Psoas muscle (tissue), 8 donors: ENCODE results near the gene GGACT. TPM values are rescaled to one million over a fixed set of nuclear protein-coding genes. Genes with fewer than 3 reads are reported as not detected.

Experiments used
- ATAC-seq, 4 donors: fragments of 200-7000 bp; cut with Tn5 transposase; one replicate each; pipeline ENCODE4 v1.9.1; 2020; ENCODE audit warnings: moderate library complexity in 3 of 4, mild to moderate bottlenecking in 2 of 4
- DNase-seq, 2 donors: peaks; one replicate each; pipeline ENCODE4 v3.0.0-alpha.2; 2020
- H3K27ac ChIP-seq: fragments of 200-600 bp; one replicate; pipeline ENCODE4 v1.8.0; 2022
- H3K27me3 ChIP-seq, 3 donors: fragments of 200-600 bp in 1 of 3; one replicate each; pipeline versions ENCODE4 v1.6.1 to v1.8.0; 2013 to 2022; ENCODE audit warnings: low read length in 2 of 3, mild to moderate bottlenecking in 2 of 3, moderate library complexity in 1 of 3; ENCODE audit not compliant: insufficient read depth in 3 of 3
- H3K36me3 ChIP-seq, 2 donors: fragments of 200-600 bp in 1 of 2; one replicate each; pipeline versions ENCODE4 v1.6.1 to v1.8.0; 2013 to 2022; ENCODE audit warnings: low read depth in 1 of 2, mild to moderate bottlenecking in 1 of 2, moderate library complexity in 1 of 2; ENCODE audit not compliant: insufficient read depth in 1 of 2
- H3K4me1 ChIP-seq: fragments of 200-600 bp; one replicate; pipeline ENCODE4 v1.8.0; 2022
- H3K4me3 ChIP-seq: fragments of 200-600 bp; one replicate; pipeline ENCODE4 v1.8.0; 2022; ENCODE audit warnings: mild to moderate bottlenecking
- H3K9me3 ChIP-seq: fragments of 200-600 bp; one replicate; pipeline ENCODE4 v1.8.0; 2022
- CTCF ChIP-seq: fragments of 200-600 bp; IDR thresholded peaks from one replicate; pipeline ENCODE4 v1.8.0; 2022; ENCODE audit warnings: antibody characterized with exemption
- WGBS, 3 donors: extraction: QIAGEN DNeasy Blood & Tissue Kit; methylation state at CpG; one replicate each; pipeline versions ENCODE4 v1.1.6 to v1.1.7; 2013; 5-methylcytosine and 5-hydroxymethylcytosine counted together
- intact Hi-C, 2 donors: fragments of 100-400 bp; cut with DNase I; formaldehyde crosslinking; loops; one replicate each; pipeline versions ENCODE4 v1.11.0 to v1.14.2; 2022
- polyA plus RNA-seq, 3 donors: library from polyadenylated mRNA; stranded (reverse); fragments of 200-250 nt; gene quantifications; one replicate each; pipeline ENCODE4 v1.2.3, GENCODE V29; 2013
- total RNA-seq, 4 donors: library from RNA; stranded (reverse); fragmentation: NEBNext Ultra II Directional in 2 of 4; extraction: Animal tissue kit (Norgen Biotek cat#: 25700) in 2 of 4; gene quantifications; one replicate each; pipeline versions ENCODE4 v1.2.1 to v1.2.4, GENCODE V29; 2021 to 2023
- donor health status: healthy with polysubstance abuse.
- donor health status: DM: no; HTN: no; CAD: no; lungs with moderate emphysema.
- donor health status: Bipolar disorder and iron deficiency.
- donor health status: healthy.
- donor health status: DM: yes; HTN: yes; CAD: no.
- donor health status: DM: no; HTN: no; CAD: no.
- donor health status: DM: no; HTN: no; CAD: no.
- donor health status: DM: yes; HTN: yes; CAD: no.

GGACT gene
- total and polyA plus RNA-seq, 7 donors, result 0.44 to 4.4 (median 1.6) TPM

DNA sequence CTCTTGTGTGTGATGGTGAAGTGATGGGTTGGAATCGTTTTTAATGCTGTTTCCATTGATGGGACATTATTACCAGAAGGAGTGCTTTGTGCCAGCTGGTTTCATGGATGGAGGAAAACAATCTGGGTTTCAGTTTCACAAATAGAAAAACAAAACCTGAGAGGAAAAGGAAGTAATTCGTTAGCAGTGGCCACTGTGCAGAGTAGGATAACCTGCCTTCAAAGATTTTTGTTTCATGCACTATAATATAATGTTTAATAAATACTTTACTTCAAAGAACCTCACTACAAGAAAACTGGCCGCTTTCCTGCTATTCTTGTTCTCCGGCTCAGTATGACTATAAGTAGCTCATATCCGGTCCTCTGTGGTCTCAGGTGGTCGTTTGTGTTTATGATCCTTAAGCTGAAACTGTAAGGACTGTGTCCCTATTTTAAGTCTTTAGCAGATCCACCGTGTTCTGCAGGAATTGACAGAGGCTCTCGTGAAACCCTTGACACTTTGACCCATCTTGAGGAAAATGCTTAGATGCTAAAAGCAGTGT is 104.7 kb downstream of the GGACT start:
- intact Hi-C loops, result no loop called here
- H3K4me3 ChIP-seq, result no peak overlapping the region
- WGBS, 3 donors, result 37 to 49% (median 46%) methylated on average over 8 of the region's 8 CpGs
- H3K27ac ChIP-seq, result no peak overlapping the region
- no peaks in the 10 kb centered on the region for H3K4me1 ChIP-seq
- no peaks in the 10 kb centered on the region for H3K36me3 ChIP-seq
- no peak for TF ChIP-seq CTCF
- ATAC-seq (no peak), DNase-seq (no peak)
- no peaks in the 10 kb centered on the region for H3K9me3 ChIP-seq
- no peaks in the 10 kb centered on the region for H3K27me3 ChIP-seq

DNA sequence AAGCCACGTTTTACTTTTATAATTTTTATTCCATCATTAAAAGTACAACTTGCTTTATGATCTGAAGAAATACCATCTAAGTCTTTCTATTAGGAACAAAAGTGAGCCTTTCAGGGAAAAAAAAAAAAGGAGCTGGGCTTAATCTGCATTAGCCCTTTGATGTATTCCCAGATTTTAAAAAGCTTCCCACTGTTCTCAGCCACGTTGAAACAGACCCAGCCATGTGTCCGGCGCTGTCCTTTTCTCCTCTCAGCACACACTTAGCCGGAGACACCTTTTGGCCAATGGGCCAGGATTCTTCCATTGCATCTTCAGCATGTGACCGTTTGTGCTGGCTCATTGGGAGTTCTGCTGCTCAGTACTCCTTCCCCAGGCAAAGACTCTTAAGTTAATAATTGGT is 105.5 kb downstream of the GGACT start:
- Histone ChIP-seq H3K36me3 (no peaks in the 10 kb centered on the region), H3K27ac (no peak overlapping the region), H3K4me3 (no peak overlapping the region), H3K4me1 (no peaks in the 10 kb centered on the region), H3K9me3 (no peaks in the 10 kb centered on the region), H3K27me3 (no peaks in the 10 kb centered on the region)
- 71 to 77% (median 74%) methylated on average over 6 of the region's 6 CpGs for WGBS, 3 donors
- ATAC-seq (no peak), DNase-seq (no peak)
- intact Hi-C loops, result no loop called here
- no peak for TF ChIP-seq CTCF

DNA sequence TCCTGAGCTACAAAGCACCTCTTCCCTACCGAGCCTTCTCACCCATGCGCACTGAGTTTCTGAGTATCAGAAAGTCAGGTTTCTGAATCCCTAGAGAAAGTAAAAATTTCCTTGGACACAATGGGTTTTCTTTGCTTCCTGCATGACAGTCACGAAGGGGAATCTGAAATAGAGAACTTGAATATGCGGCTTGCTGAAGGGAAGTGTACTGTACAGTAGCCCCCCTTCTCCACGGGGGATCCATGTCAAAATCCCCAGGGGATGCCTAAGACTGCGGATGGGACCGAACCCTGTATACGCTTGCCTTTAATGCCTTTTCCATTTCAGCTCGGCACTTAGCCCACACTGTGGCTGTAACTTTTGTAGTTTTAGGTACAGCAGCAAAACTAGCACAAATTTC is 107.9 kb downstream of the GGACT start:
- no peaks in the 10 kb centered on the region for H3K27me3 ChIP-seq
- H3K9me3 ChIP-seq, result no peaks in the 10 kb centered on the region
- H3K27ac ChIP-seq, result no peak overlapping the region
- ATAC-seq, result no peak
- no peak for TF ChIP-seq CTCF
- DNase-seq, result no peak
- no peak overlapping the region for H3K4me3 ChIP-seq
- intact Hi-C loops, result no loop called here
- no peaks in the 10 kb centered on the region for H3K4me1 ChIP-seq
- no peaks in the 10 kb centered on the region for H3K36me3 ChIP-seq
- WGBS, 3 donors, result 80 to 84% (median 83%) methylated on average over 9 of the region's 9 CpGs

Other genes starting within 250 kb of the GGACT start
- gene TMTC4, start 86.0 kb upstream of the GGACT start, total RNA-seq, result 10 to 100 TPM in 1 of 4 donors, 1 to 10 TPM in 3; 6.8 to 10.1 (median 7.4) TPM
- 1 to 10 TPM; 3.6 to 8.5 (median 4.1) TPM for gene TMTC4, start 86.0 kb upstream of the GGACT start, polyA plus RNA-seq